H1 (cell line): ENCODE data around the gene STRADB. TPM values are rescaled to one million over a fixed set of nuclear protein-coding genes. Genes with fewer than 3 reads are reported as not detected.

Experiments
- CTCF ChIA-PET: fragments of 300-600 bp; sonication (Branson Sonifier 250); formaldehyde crosslinking; loops from one replicate; lab custom pipeline; 2021; ENCODE audit not compliant: partially characterized antibody; lab: Charles Lee
- POLR2A ChIA-PET: fragments of 300-600 bp; sonication (Branson Sonifier 250); formaldehyde crosslinking; loops from one replicate; lab custom pipeline; 2021; ENCODE audit warnings: inconsistent platforms; ENCODE audit not compliant: partially characterized antibody; lab: Charles Lee
- DNase-seq, 2 experiments: peaks; one replicate each; pipeline versions ENCODE4 v3.0.0 to v3.0.0-alpha.2; 2010 to 2022; ENCODE audit warnings: low spot score in 2 of 2, low read depth in 1 of 2, mixed read lengths in 1 of 2
- FAIRE-seq: peaks from 2 replicates; lab custom pipeline; 2011; peaks lifted over from hg19 to GRCh38; lab: Jason Lieb, UNC
- H2AFZ ChIP-seq: 2 replicates; pipeline ENCODE4 v1.8.1; 2012; ENCODE audit warnings: low read length, inconsistent platforms
- H2AK5ac ChIP-seq: 2 replicates; pipeline ENCODE4 v1.6.1; 2013; ENCODE audit warnings: low read depth, low read length
- H2BK120ac ChIP-seq: replicated peaks from 2 replicates; pipeline ENCODE3; 2013; ENCODE audit warnings: low read depth, low read length, inconsistent platforms
- H2BK12ac ChIP-seq: 2 replicates; pipeline ENCODE4 v1.6.1; 2013; ENCODE audit warnings: low read depth, low read length
- H2BK15ac ChIP-seq: 2 replicates; pipeline ENCODE4 v1.6.1; 2013; ENCODE audit warnings: low read length
- H2BK20ac ChIP-seq: 2 replicates; pipeline ENCODE4 v1.6.1; 2013; ENCODE audit warnings: low read length
- H2BK5ac ChIP-seq: 2 replicates; pipeline ENCODE4 v1.6.1; 2013; ENCODE audit warnings: low read depth, low read length
- H3K14ac ChIP-seq: 2 replicates; pipeline ENCODE4 v1.6.1; 2013; ENCODE audit warnings: inconsistent platforms; ENCODE audit not compliant: insufficient read length
- H3K18ac ChIP-seq: 2 replicates; pipeline ENCODE4 v1.6.1; 2013; ENCODE audit warnings: low read length; ENCODE audit errors: extremely low read depth
- H3K23ac ChIP-seq: 2 replicates; pipeline ENCODE4 v1.6.1; 2013; ENCODE audit warnings: inconsistent platforms; ENCODE audit not compliant: insufficient read length
- H3K23me2 ChIP-seq: 2 replicates; pipeline ENCODE4 v1.6.1; 2013; ENCODE audit warnings: low read depth, low read length
- H3K27ac ChIP-seq: 2 replicates; pipeline ENCODE4 v1.6.1; 2011; ENCODE audit warnings: low read depth, low read length, inconsistent platforms
- H3K27me3 ChIP-seq, 4 experiments: replicated peaks in 1 of 4; 1 replicate in 1 of 4; 2 replicates in 3 of 4; pipeline versions ENCODE4 v1.6.1 to v1.8.1; 2011 to 2013; ENCODE audit warnings: low read length in 3 of 4, mild to moderate bottlenecking in 3 of 4, inconsistent platforms in 2 of 4, mixed read lengths in 2 of 4, moderate library complexity in 1 of 4; ENCODE audit not compliant: control insufficient read depth in 3 of 4, insufficient read depth in 3 of 4; ENCODE audit errors: extremely low read depth in 1 of 4
- H3K36me3 ChIP-seq, 4 experiments: 2 replicates each; pipeline versions ENCODE4 v1.6.1 to v1.8.1; 2011 to 2013; ENCODE audit warnings: mild to moderate bottlenecking in 4 of 4, low read length in 3 of 4, moderate library complexity in 2 of 4, control low read depth in 1 of 4, inconsistent platforms in 1 of 4; ENCODE audit not compliant: insufficient read depth in 4 of 4, control insufficient read depth in 2 of 4
- H3K4ac ChIP-seq: replicated peaks from 2 replicates; pipeline ENCODE3; 2013; ENCODE audit warnings: low read length, low read depth, mixed read lengths, inconsistent platforms; ENCODE audit not compliant: insufficient read length
- H3K4me1 ChIP-seq, 4 experiments: replicated peaks in 1 of 4; 1 replicate in 1 of 4; 2 replicates in 3 of 4; pipeline versions ENCODE4 v1.6.1 to v1.8.1; 2011 to 2013; ENCODE audit warnings: low read length in 3 of 4, inconsistent platforms in 2 of 4, mixed read lengths in 1 of 4; ENCODE audit not compliant: insufficient read depth in 4 of 4, control insufficient read depth in 3 of 4
- H3K4me2 ChIP-seq, 2 experiments: 2 replicates each; pipeline versions ENCODE4 v1.6.1 to v1.8.1; 2011 to 2013; ENCODE audit warnings: low read depth in 2 of 2, low read length in 2 of 2, control low read depth in 1 of 2, inconsistent platforms in 1 of 2, mild to moderate bottlenecking in 1 of 2; ENCODE audit not compliant: insufficient read depth in 1 of 2
- H3K4me3 ChIP-seq, 4 experiments: fragments of 200-600, 300-600 bp in 1 of 4; sonication (generic), shearing (Covaris generic), sonication (Bioruptor Twin) in 1 of 4; 2 replicates each; pipeline versions ENCODE4 v1.5.1 to v1.8.1; 2011 to 2016; ENCODE audit warnings: low read length in 4 of 4, low read depth in 3 of 4, control low read depth in 2 of 4, inconsistent platforms in 2 of 4, mild to moderate bottlenecking in 2 of 4, mixed read lengths in 1 of 4, moderate library complexity in 1 of 4; ENCODE audit not compliant: insufficient read depth in 2 of 4; ENCODE audit errors: extremely low read depth in 1 of 4
- H3K56ac ChIP-seq: replicated peaks from 2 replicates; pipeline ENCODE3; 2013; ENCODE audit warnings: low read depth, mild to moderate bottlenecking, mixed read lengths, low read length, inconsistent platforms; ENCODE audit not compliant: insufficient read length
- H3K79me1 ChIP-seq: 2 replicates; pipeline ENCODE4 v1.6.1; 2013; ENCODE audit warnings: low read depth, low read length, control low read depth
- H3K79me2 ChIP-seq, 2 experiments: 2 replicates each; pipeline versions ENCODE4 v1.6.1 to v1.8.1; 2012 to 2013; ENCODE audit warnings: low read length in 2 of 2, mild to moderate bottlenecking in 2 of 2, inconsistent platforms in 1 of 2; ENCODE audit not compliant: insufficient read depth in 2 of 2, control insufficient read depth in 1 of 2
- H3K9ac ChIP-seq, 4 experiments: replicated peaks in 1 of 4; 1 replicate in 1 of 4; 2 replicates in 3 of 4; pipeline versions ENCODE4 v1.6.1 to v1.8.1; 2011 to 2013; ENCODE audit warnings: low read depth in 3 of 4, low read length in 3 of 4, control low read depth in 2 of 4, mild to moderate bottlenecking in 2 of 4, moderate library complexity in 2 of 4, inconsistent platforms in 1 of 4; ENCODE audit errors: extremely low read depth in 1 of 4
- H3K9me3 ChIP-seq, 2 experiments: 2 replicates each; pipeline versions ENCODE4 v1.6.1 to v1.8.1; 2012 to 2013; ENCODE audit warnings: mild to moderate bottlenecking in 2 of 2, moderate library complexity in 2 of 2, control low read depth in 1 of 2, inconsistent platforms in 1 of 2, low read depth in 1 of 2, low read length in 1 of 2, mixed read lengths in 1 of 2; ENCODE audit not compliant: insufficient read depth in 2 of 2
- H4K20me1 ChIP-seq, 2 experiments: replicated peaks in 1 of 2; 2 replicates each; pipeline versions ENCODE3 to v1.8.1; 2011 to 2013; ENCODE audit warnings: inconsistent platforms in 2 of 2, low read length in 2 of 2, mild to moderate bottlenecking in 1 of 2; ENCODE audit not compliant: insufficient read depth in 2 of 2, control insufficient read depth in 1 of 2
- H4K5ac ChIP-seq: 2 replicates; pipeline ENCODE4 v1.6.1; 2013; ENCODE audit warnings: low read length, low read depth, mixed read lengths, inconsistent platforms; ENCODE audit not compliant: insufficient read length
- H4K8ac ChIP-seq: 2 replicates; pipeline ENCODE4 v1.8.0; 2013; ENCODE audit warnings: mild to moderate bottlenecking, moderate library complexity, low read length, inconsistent platforms; ENCODE audit not compliant: insufficient read depth; ENCODE audit errors: extremely low read depth
- H4K91ac ChIP-seq: replicated peaks from 2 replicates; pipeline ENCODE3; 2013; ENCODE audit warnings: low read length, mixed read lengths, inconsistent platforms; ENCODE audit not compliant: insufficient read length
- BCL11A ChIP-seq, 2 experiments: IDR thresholded peaks; one replicate each; pipeline ENCODE4 v1.6.1; 2011; ENCODE audit warnings: low read depth in 2 of 2, low read length in 2 of 2, mild to moderate bottlenecking in 2 of 2
- BRCA1 ChIP-seq: IDR thresholded peaks from 2 replicates; pipeline ENCODE4 v1.6.1; 2012; ENCODE audit warnings: low read depth, low read length, improper control_type of control experiment
- CBX8 ChIP-seq: fragments of 300-800, 300-1000 bp; sonication (generic); IDR thresholded peaks from 2 replicates; pipeline ENCODE4 v1.7.1; 2016; ENCODE audit warnings: low read depth, low read length, borderline replicate concordance
- EZH2 ChIP-seq: fragments of 200-600 bp; sonication (generic); IDR thresholded peaks from 2 replicates; pipeline ENCODE4 v1.7.1; 2012; ENCODE audit warnings: low read depth, mild to moderate bottlenecking, moderate library complexity, low read length, inconsistent platforms; ENCODE audit not compliant: severe bottlenecking
- GTF2F1 ChIP-seq: IDR thresholded peaks from 2 replicates; pipeline ENCODE4 v1.6.1; 2012; ENCODE audit warnings: low read depth, low read length, improper control_type of control experiment, borderline replicate concordance
- KDM4A ChIP-seq: IDR thresholded peaks from one replicate; pipeline ENCODE4 v1.7.1; 2012; ENCODE audit warnings: low read depth, mild to moderate bottlenecking, moderate library complexity, low read length, inconsistent platforms; ENCODE audit not compliant: severe bottlenecking
- KDM5A ChIP-seq: fragments of 200-600 bp; IDR thresholded peaks from 2 replicates; pipeline ENCODE4 v1.7.1; 2012; ENCODE audit warnings: mild to moderate bottlenecking, low read length, inconsistent platforms, mixed read lengths
- POU5F1 ChIP-seq: IDR thresholded peaks from 2 replicates; pipeline ENCODE4 v1.6.1; 2011; ENCODE audit warnings: low read depth, mild to moderate bottlenecking, low read length, moderate library complexity
- RFX5 ChIP-seq: IDR thresholded peaks from 2 replicates; pipeline ENCODE4 v1.6.1; 2011; ENCODE audit warnings: low read depth, low read length, improper control_type of control experiment, borderline replicate concordance
- RNF2 ChIP-seq: fragments of 200-900, 300-1000 bp; sonication (generic); IDR thresholded peaks from 2 replicates; pipeline ENCODE4 v1.7.1; 2016; ENCODE audit warnings: borderline replicate concordance, low read depth, mild to moderate bottlenecking, antibody characterized with exemption, low read length; ENCODE audit not compliant: poor library complexity, severe bottlenecking; ENCODE audit errors: missing control alignments
- SP2 ChIP-seq: IDR thresholded peaks from 2 replicates; pipeline ENCODE4 v1.6.1; 2012; ENCODE audit warnings: mild to moderate bottlenecking, low read length, inconsistent platforms
- TBP ChIP-seq: IDR thresholded peaks from 2 replicates; pipeline ENCODE4 v1.6.1; 2011; ENCODE audit warnings: low read depth, low read length, improper control_type of control experiment
- YY1 ChIP-seq: IDR thresholded peaks from 2 replicates; pipeline ENCODE4 v1.6.1; 2011; ENCODE audit warnings: low read depth, mild to moderate bottlenecking, low read length
- WGBS, 2 experiments: shearing (Covaris generic) in 1 of 2; methylation state at CpG; one replicate each; pipeline versions ENCODE4 v1.1.6 to v1.1.7; 2013 to 2015; ENCODE audit warnings: low lambda C conversion rate in 2 of 2, mixed read lengths in 2 of 2, inconsistent platforms in 1 of 2, low coverage in 1 of 2, missing lambda C conversion rate in 1 of 2; ENCODE audit not compliant: insufficient replicate concordance in 2 of 2, insufficient coverage in 1 of 2, insufficient read length in 1 of 2; ENCODE audit errors: extremely low coverage in 1 of 2, missing lambda C conversion rate in 1 of 2; 5-methylcytosine and 5-hydroxymethylcytosine counted together
- polyA plus RNA-seq, 7 experiments: library from polyadenylated mRNA; depleted of rRNA in 3 of 7; stranded (reverse) in 5 of 7; unstranded in 2 of 7; fragments of >200 nt in 5 of 7; fragments of 200-250 nt in 2 of 7; gene quantifications; 1 replicate in 5 of 7; 2 replicates in 1 of 7; 4 replicates in 1 of 7; pipeline versions ENCODE4 v1.2.1 to v1.2.3, GENCODE V29; 2011 to 2013; ENCODE audit warnings: missing spikeins in 2 of 7, mixed read lengths in 2 of 7
- total RNA-seq: library from RNA; stranded (reverse); fragmentation: NEBNext Ultra II Directional; extraction: Animal tissue kit (Norgen Biotek cat#: 25700); gene quantifications from 2 replicates; pipeline ENCODE4 v1.2.1, GENCODE V29; 2021

The STRADB gene
- total and polyA plus RNA-seq, 2 of the 8 experiments (the other 6 are each of a cell fraction or from before 2014, with no cell fraction given) = 20.9 to 34.9 TPM

GRCh38 chr2:201436141-201436540 lies 15.4 kb upstream of the STRADB start:
- H3K23me2 ChIP-seq = no peaks in the 10 kb centered on the region
- H3K9me3 ChIP-seq = peaks cover 5% of the 10 kb centered on the region in 2 experiments; a peak in 1 of 4 replicates
- H3K4me1 ChIP-seq = no peaks in the 10 kb centered on the region
- peaks cover 0 to 2% of the 10 kb centered on the region in 2 experiments for H4K20me1 ChIP-seq
- H3K18ac ChIP-seq = no peak overlapping the region
- no peak overlapping the region for H2BK5ac ChIP-seq
- no peak overlapping the region for H3K9ac ChIP-seq
- H4K91ac ChIP-seq = no peak overlapping the region
- H3K27ac ChIP-seq = no peak overlapping the region
- POLR2A ChIA-PET = interaction anchor here (0.6 kb wide), 1 partner anchor 9 kb away, joined by 3 read pairs; no protein-coding TSS in a partner anchor
- no peak overlapping the region for H3K4me2 ChIP-seq
- DNase-seq (no peak), FAIRE-seq (no peak)
- 90% methylated on average over 2 of the region's 2 CpGs; no CpG with 5 or more reads in 1 of the 2 experiments for WGBS, 2 experiments
- no peak overlapping the region for H3K56ac ChIP-seq
- H2BK12ac ChIP-seq = no peak overlapping the region
- 0 out of 4 replicates have a peak, but pooled peaks cover 0 to 7% of the 10 kb centered on the region in 2 experiments for H3K79me2 ChIP-seq
- no peak overlapping the region for H2BK15ac ChIP-seq
- no peak overlapping the region for H3K23ac ChIP-seq
- H2AK5ac ChIP-seq = no peak overlapping the region
- no peak overlapping the region for H2AFZ ChIP-seq
- TF ChIP-seq KDM5A (no peak), POU5F1 (no peak), CBX8 (no peak), SP2 (no peak), BRCA1 (no peak), EZH2 (no peak), GTF2F1 (no peak), YY1 (no peak), TBP (no peak), RNF2 (no peak), KDM4A (no peak), BCL11A (IDR thresholded peaks at IDR 0.05; ENCODE audit: low read depth in 2 of 2, low read length in 2 of 2) (no peak), RFX5 (no peak)
- TF ChIP-seq, all 59 proteins: peak for 0
- CTCF ChIA-PET = no interaction called here
- Histone ChIP-seq H4K8ac (no peak overlapping the region), H3K27me3 (no peaks in the 10 kb centered on the region), H3K79me1 (no peaks in the 10 kb centered on the region), H2BK20ac (no peak overlapping the region), H4K5ac (no peak overlapping the region), H3K36me3 (peaks cover 0 to 5% (median 0%) of the 10 kb centered on the region in 4 experiments; a peak in 1 of 8 replicates), H3K4ac (no peak overlapping the region), H3K14ac (no peak overlapping the region), H3K4me3 (no peak overlapping the region), H2BK120ac (no peak overlapping the region)
